HG03095 (cell line): Measurements from ENCODE around the gene TTYH3.
A peak's percentile ranks its signal among the peaks of the same experiment; 100 is the strongest.
"Not testable (repeated sequence)": the region's sequence is repeated elsewhere in the genome, so short reads cannot be mapped to it uniquely, and the experiment has no call there.

Source experiments
- ATAC-seq: cut with Tn5 transposase; IDR thresholded peaks from one replicate; pipeline ENCODE4 v1.9.1; 2021; ENCODE audit warnings: moderate library complexity; ENCODE audit not compliant: unreplicated experiment

Gene TTYH3

DNA sequence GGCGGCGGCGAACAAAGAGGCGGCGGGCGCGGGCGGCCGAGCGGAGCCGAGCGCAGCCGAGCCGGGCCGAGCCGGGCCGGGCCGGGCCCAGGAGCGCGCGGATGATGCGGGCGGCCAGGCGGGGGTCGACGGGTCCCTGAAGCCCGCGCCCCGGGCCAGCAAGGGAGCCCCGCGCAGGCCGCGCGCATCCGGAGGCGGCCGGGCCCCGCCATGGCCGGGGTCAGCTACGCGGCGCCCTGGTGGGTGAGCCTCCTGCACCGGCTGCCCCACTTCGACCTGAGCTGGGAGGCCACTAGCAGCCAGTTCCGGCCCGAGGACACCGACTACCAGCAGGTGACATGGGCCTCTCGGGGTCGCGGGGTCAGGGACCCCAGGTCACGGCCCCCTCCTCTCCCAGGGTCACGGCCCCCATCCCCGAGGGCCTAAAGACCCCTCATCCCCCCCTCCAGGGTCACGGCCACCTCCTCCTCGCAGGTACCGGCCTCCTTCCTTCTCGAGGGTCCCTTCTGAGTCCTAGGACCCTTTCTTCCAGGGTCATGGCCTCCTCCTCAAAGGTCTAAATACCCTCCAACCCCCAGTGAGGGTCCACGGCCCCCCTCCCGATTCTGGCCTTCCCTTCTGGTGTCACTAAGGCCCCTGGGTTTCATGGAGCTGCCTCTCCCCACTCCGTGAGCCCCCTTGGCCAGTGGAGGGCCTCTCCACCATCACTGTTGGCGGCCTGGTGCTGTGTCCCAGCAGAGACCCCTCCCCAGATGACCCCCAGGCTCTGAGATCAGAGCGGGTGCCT is at the start of gene TTYH3:
Gene TTYH3 (plus strand): TSS at position 41 of the 787 bp plus-strand sequence. CDS start 170 bp downstream, at position 211.
- peak; percentile 26 for ATAC-seq

DNA sequence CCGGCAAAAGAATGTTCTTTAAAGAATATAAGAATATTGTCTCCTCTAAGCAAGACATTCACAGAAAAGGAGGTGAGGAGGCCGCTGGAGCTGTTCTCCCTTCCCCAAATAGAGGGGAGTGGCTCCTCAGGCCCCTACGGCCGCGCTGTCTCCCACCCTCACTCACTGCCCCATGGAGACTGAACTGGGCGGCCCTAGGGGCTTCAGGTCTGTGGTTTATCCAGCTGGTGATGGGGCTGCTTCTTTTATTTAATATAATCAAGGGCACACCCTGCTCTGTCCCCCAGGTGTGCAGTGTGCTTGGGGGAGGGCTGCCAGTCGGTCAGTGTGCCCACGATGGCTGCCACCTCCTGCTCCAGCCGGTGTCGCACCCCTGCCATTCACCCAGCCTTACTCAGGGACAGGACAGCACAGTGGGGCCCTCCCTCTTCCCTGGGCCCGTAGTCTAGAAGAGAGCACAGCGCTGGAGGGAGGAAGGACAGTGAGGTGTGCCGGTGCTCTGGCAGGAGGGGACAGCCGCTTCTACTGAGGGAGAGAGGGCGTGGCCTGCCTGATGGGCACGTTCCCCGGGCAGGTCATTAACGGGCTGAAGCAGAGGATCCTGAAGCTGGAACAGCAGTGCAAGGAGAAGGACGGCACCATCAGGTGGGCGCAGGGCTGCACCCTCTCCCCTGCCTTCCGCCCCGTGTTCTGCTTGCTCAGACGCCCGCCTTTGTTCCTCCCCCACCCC is 49.6 kb upstream of the TTYH3 start:
- no peak for ATAC-seq

DNA sequence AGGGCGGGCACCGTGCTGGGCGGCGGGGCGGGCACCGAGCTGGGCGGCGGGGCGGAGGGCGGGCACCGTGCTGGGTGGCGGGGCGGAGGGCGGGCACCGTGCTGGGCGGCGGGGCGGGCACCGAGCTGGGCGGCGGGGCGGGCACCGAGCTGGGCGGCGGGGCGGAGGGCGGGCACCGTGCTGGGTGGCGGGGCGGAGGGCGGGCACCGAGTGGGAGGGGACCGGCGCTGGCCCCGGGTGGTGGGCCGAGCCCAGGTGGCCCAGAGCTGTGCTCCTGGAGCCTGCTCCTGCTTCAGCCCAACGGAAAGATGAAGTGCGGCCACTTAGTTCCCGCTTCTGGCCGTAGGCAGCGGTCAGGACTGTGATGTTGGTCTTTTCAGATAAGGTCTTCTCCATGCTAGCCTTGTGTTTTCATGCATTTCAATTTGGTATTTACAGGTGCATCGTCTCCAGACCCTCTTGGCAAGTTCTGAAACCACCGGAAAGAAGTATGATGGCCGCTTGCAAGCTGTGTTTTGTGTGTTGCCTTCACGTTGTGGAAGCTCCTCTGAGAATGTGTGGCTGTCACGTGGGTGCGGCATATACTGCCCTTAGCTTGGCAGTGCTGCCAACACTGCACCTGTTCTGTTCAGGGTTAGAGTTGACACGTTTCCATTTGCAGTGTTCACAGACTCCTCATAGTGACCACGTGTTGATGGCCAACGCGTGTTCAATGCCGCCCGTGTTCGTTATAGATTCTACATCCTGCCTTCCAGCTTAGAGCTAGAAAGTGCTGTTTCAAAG is 47.8 kb upstream of the TTYH3 start:
- ATAC-seq = no peak

DNA sequence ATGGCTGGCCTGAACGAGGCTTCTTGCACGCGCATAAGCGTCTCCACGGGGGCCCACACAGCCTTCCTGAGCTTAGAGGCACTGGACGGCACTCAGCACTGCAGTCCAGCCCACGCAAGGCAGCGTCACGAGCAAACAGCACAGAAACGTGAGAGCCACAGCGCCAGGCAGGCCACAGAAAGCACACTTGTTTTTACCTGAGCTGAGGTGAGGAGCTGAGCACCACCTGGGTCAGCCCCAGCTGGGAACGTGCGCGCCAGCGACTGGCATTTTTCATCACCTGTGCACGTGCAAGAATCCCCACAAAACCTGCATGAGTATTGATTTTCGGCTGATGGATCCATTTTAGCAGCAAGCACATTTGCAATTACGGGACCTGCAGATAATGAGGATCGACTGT is 46.3 kb upstream of the TTYH3 start:
- ATAC-seq = no peak

DNA sequence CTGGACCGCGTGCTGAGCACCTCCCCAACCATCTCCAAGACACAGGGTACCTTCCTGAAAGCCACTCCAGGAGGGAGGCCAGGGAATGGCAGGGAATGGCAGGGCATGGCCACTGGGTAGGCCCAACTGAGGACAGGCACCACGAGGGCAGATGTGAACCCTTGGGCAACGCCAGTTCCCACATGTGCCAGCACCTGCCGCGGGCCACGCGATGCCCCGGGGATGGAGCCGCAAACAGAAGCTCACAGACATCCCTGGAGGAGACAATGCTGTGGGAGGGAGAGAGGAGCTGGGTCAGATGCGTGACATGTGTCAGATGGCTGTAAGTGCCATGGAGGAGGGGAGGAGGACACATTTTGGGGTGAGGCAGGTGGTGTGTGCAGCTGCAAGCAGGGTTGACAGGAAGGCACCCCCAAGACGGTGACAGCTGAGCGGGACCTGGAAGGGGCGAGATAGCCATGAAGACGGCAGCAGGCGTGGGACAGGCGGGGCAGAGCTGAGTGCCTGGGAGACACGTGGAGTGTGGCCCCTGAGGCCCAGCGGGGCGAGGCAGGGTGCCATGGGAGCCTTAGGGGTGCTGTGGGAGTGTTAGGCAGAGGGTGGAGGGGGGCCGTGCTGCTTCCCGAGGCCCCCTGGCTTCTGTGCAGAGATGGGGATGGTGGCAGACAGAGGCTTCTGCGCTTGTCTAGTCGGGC is 45.3 kb upstream of the TTYH3 start:
- ATAC-seq = no peak

GRCh38 chr7:2587134-2587533 is 44.7 kb upstream of the TTYH3 start:
- no peak for ATAC-seq

DNA sequence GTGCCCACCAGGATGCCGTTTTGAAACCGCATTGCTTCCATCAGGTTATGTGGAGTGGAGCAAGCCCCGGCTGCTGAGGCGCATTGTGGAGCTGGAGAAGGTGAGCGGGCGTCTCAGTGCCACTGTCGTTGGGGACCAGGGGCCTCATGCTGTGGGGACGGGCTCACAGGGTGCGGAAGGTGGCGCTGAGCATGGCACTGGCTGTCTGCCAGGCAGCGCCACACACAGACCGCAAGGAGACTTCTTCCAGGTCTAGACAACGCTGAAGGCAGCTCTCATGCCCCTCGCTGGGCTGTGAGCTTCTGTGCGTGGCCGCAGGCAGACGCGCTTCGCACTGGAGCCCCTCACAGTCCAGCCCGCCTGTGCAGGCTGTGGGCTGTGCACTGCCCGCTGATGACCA is 44.0 kb upstream of the TTYH3 start:
- ATAC-seq = no peak

DNA sequence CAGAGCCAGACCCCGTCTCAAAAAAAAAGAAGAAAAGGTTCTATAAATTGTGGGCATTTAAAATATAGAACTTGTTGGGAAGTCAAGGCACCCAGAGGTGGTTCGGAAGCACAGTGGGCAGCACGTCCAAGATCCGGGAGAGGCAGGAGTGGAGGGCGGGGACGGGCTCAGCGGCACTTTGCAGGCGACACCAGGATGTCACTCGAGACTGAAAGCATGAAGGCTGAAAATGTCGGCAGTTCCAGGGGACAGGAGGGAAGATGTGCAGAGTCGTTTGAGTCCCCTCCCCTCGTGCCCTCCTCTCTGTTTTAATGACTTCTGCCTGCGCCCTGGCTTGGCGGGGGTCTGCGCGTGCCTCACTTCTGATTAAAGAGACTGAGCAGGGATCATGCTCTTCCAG is 42.4 kb upstream of the TTYH3 start:
- ATAC-seq = no peak

- not testable (repeated sequence) for ATAC-seq
These were observed 41.8 kb upstream of the TTYH3 start for GRCh38 chr7:2589941-2590340.

GRCh38 chr7:2592375-2592865 is 39.4 kb upstream of the TTYH3 start:
- no peak for ATAC-seq

- no peak for ATAC-seq
These were observed 38.6 kb upstream of the TTYH3 start for GRCh38 chr7:2593036-2593727.

DNA sequence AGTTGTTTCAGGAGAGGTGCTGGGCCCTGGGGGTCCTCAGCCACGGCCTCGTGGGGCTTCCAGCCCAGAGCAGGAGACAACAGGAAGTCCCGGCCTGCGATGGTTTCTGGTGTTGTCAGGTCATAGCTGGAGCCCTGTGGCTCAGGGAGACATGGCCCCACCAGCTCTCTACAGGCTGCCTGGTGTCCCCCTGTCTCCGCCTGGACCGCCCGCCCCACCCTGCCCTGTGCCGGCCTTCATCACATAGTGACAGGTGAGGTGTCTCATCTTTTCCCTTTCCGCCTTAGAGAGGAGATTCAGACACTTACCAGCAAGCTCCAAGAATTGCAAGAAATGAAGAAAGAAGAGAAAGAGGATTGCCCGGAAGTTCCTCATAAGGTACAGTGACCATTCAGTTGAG is 37.2 kb upstream of the TTYH3 start:
- no peak for ATAC-seq

DNA sequence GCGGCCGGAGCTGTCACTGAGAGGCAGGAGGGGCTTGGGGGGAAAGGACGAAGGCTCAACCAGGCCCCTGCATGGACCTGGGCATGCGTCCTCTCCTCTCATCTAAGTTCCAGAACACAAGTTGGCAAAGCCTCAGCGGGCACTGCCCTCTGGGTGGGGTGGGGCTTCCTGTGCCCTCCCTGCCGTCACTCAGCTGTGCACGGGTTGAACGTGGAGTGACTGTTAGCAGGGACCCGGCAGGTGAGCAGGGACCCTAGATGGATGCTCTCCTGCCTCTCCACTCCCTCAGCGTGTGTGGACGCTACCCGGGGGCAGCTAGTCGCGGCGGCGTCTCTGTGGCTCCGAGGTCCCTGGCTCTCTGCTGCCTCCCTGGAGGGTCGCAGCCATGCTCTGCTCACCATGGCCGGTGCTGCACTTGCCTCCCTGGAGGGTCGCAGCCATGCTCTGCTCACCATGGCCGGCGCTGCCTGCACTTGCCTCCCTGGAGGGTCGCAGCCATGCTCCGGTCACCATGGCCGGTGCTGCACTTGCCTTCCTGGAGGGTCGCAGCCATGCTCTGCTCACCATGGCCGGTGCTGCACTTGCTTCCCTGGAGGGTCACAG is 36.4 kb upstream of the TTYH3 start:
- ATAC-seq = no peak

- ATAC-seq = no peak
These were observed 35.1 kb upstream of the TTYH3 start for GRCh38 chr7:2596464-2597272.

DNA sequence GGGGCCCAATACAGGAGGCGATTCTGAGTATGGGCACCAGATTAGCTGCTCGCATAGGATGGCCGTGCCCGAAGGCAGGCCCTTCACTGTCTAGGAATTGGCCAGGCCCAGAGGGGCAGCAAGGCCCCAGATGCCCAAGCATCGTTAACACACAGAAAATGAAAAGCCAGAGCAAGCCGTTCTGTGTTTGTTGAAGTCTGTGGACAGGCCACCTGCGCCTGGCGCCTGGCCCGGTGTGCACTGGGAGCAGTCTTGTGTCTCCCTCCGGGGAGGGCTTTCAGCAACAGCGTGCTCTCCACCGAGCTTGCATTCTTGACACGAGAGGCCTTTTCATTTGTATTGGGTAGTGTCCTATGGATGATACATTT is 34.5 kb upstream of the TTYH3 start:
- ATAC-seq = no peak

DNA sequence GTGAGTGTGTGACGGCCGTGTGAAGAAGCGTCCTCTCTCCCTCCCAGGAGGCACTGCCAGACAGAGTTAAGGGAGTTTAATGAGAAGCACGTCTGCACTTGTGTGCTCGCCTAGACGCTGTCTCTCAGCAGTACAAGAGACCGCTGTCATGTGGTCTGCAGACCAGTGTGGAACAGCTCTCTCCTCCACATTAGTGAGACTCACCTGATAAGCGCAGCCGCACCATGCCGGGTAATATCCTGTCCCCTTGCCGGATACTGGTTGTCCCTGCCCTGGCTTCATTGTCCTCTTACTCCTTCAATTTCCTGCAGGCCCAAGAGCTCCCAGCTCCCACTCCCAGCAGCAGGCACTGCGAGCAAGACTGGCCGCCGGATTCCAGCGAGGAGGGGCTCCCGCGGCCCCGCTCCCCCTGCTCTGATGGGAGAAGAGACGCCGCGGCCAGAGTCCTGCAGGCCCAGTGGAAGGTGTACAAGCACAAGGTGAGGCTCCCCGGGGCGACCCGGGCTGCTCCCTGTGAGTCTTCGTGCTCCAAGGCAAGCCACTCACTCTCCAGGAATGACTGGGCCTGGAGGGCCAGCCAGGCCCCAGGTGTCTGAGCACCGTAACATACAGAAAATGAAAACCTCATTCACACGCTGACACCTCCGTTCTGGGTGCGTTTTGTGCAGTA is 33.5 kb upstream of the TTYH3 start:
- ATAC-seq = no peak

DNA sequence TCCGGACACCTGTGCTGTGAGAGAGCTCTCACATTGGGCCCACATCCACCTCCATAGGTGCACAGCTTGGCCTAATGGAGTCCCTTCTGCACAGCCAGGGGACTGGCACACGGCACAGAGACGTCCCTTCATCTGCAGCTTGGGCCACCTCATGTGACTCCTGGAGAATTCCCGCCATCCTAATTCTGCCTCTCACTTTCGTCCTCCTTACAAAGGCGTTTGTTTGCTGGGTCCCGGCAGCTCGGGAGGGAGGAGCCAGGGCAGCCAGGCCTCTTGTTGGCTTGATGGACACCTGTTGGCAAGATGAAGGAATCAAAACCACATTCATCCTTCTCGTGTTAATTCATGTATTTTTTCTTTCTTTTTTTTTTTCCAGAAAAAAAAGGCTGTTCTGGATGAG is 30.7 kb upstream of the TTYH3 start:
- ATAC-seq = no peak

DNA sequence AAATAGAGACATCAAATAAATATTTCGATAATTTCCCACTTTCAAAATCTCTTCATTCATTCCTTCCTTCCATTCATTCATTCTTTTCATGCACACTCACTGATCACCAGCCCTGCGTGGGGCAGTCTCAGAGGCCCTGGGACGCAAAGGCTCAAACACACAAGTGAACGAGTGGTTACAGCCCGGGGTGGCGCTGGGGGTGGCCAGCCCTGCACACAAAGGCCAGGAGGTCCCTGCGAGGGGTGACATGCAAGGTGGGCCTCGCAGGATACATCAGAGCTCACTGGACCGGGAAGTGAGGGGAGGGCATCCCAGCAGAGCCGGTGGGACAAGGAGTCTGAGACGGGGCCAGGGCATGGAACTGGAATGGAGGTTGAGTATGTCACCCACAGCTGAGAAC is 29.9 kb upstream of the TTYH3 start:
- no peak for ATAC-seq
